ENCODE data around the gene ADAM30. TPM values are rescaled to one million over a fixed set of nuclear protein-coding genes. Genes with fewer than 3 reads are reported as not detected.

Gene ADAM30
- polyA plus RNA-seq, 1 donor = not detected

- DNase-seq = no peak
These were observed 12.3 kb upstream of the ADAM30 start for GRCh38 chr1:119908661-119909060.

- no peak for DNase-seq
These were observed 10.8 kb upstream of the ADAM30 start for GRCh38 chr1:119906927-119907652.

- DNase-seq = no peak
These were observed 7.1 kb upstream of the ADAM30 start for GRCh38 chr1:119903443-119903835.

- no peak for DNase-seq
These were observed 6.6 kb upstream of the ADAM30 start for GRCh38 chr1:119902775-119903442.

- no peak for DNase-seq
These were observed 2.8 kb upstream of the ADAM30 start for GRCh38 chr1:119898981-119899720.

- no peak for DNase-seq
These were observed 2.2 kb upstream of the ADAM30 start for GRCh38 chr1:119898530-119898929.

- no peak for DNase-seq
These were observed 1.2 kb downstream of the ADAM30 start for GRCh38 chr1:119895102-119895501.

GRCh38 chr1:119893827-119894700 is 2.3 kb downstream of the ADAM30 start:
- no peak for DNase-seq

GRCh38 chr1:119893238-119893791 is 3.0 kb downstream of the ADAM30 start:
- no peak for DNase-seq

GRCh38 chr1:119891386-119891785 is 4.9 kb downstream of the ADAM30 start:
- no peak for DNase-seq

- DNase-seq = no peak
These were observed 7.8 kb downstream of the ADAM30 start for GRCh38 chr1:119888476-119888875.

GRCh38 chr1:119887427-119887826 is 8.9 kb downstream of the ADAM30 start:
- DNase-seq = no peak

- no peak for DNase-seq
These were observed 10.2 kb downstream of the ADAM30 start for GRCh38 chr1:119885903-119886783.

- no peak for DNase-seq
These were observed 11.6 kb downstream of the ADAM30 start for GRCh38 chr1:119884711-119885110.

- DNase-seq = no peak
These were observed 12.5 kb downstream of the ADAM30 start for GRCh38 chr1:119883826-119884225.

GRCh38 chr1:119882132-119883049 is 13.9 kb downstream of the ADAM30 start:
- no peak for DNase-seq

GRCh38 chr1:119879510-119880434 is 16.5 kb downstream of the ADAM30 start:
- DNase-seq = no peak

- no peak for DNase-seq
These were observed 18.1 kb downstream of the ADAM30 start for GRCh38 chr1:119878171-119878570.

- no peak for DNase-seq
These were observed 22.1 kb downstream of the ADAM30 start for GRCh38 chr1:119874186-119874585.
